KMS-11 (cell line): ENCODE measurements around the gene WFS1.

ENCODE experiments used
- H2AFZ ChIP-seq: fragments of 200-600 bp; sonication (generic); 2 replicates; pipeline ENCODE4 v1.6.1; 2016; ENCODE audit warnings: antibody characterized with exemption, mixed run types, low read depth
- H3K27ac ChIP-seq: fragments of 200-600 bp; sonication (generic); 2 replicates; pipeline ENCODE4 v1.6.1; 2016; ENCODE audit warnings: mild to moderate bottlenecking, mixed run types
- H3K27me3 ChIP-seq: fragments of 200-600 bp; sonication (generic); 2 replicates; pipeline ENCODE4 v1.6.1; 2017; ENCODE audit warnings: mild to moderate bottlenecking, low read depth, mixed run types, moderate library complexity; ENCODE audit not compliant: insufficient read depth
- H3K36me3 ChIP-seq: fragments of 200-600 bp; sonication (generic); 2 replicates; pipeline ENCODE4 v1.6.1; 2017; ENCODE audit warnings: mild to moderate bottlenecking, mixed run types; ENCODE audit not compliant: insufficient read depth
- H3K4me1 ChIP-seq: fragments of 200-600 bp; sonication (generic); 2 replicates; pipeline ENCODE4 v1.6.1; 2016; ENCODE audit warnings: mild to moderate bottlenecking, low read depth, mixed run types; ENCODE audit not compliant: poor library complexity, severe bottlenecking
- H3K4me2 ChIP-seq: fragments of 200-600 bp; sonication (generic); 2 replicates; pipeline ENCODE4 v1.7.0; 2016; ENCODE audit warnings: mild to moderate bottlenecking, mixed run types
- H3K4me3 ChIP-seq: fragments of 200-600 bp; sonication (generic); IDR thresholded peaks from 2 replicates; pipeline ENCODE4 v1.6.1; 2017; ENCODE audit warnings: low read depth, low read length, mixed read lengths; ENCODE audit not compliant: insufficient read depth
- H3K79me2 ChIP-seq: fragments of 200-600 bp; sonication (generic); 2 replicates; pipeline ENCODE4 v1.6.1; 2016; ENCODE audit warnings: low read depth, mixed run types; ENCODE audit not compliant: insufficient read depth
- H3K9ac ChIP-seq: fragments of 200-600 bp; sonication (generic); 2 replicates; pipeline ENCODE4 v1.6.1; 2016; ENCODE audit warnings: mild to moderate bottlenecking, mixed run types
- H4K20me1 ChIP-seq: fragments of 200-600 bp; sonication (generic); 2 replicates; pipeline ENCODE4 v1.6.1; 2016; ENCODE audit warnings: mild to moderate bottlenecking, mixed run types; ENCODE audit not compliant: insufficient read depth
- TF ChIP-seq, protein P1 (sequence below): fragments of 200-600 bp; sonication (generic); conservative IDR thresholded peaks from 2 replicates; pipeline ENCODE4 v1.6.1; 2017; ENCODE audit warnings: low read depth, mild to moderate bottlenecking, antibody characterized with exemption, low read length, moderate library complexity, mixed read lengths

WFS1 gene

DNA sequence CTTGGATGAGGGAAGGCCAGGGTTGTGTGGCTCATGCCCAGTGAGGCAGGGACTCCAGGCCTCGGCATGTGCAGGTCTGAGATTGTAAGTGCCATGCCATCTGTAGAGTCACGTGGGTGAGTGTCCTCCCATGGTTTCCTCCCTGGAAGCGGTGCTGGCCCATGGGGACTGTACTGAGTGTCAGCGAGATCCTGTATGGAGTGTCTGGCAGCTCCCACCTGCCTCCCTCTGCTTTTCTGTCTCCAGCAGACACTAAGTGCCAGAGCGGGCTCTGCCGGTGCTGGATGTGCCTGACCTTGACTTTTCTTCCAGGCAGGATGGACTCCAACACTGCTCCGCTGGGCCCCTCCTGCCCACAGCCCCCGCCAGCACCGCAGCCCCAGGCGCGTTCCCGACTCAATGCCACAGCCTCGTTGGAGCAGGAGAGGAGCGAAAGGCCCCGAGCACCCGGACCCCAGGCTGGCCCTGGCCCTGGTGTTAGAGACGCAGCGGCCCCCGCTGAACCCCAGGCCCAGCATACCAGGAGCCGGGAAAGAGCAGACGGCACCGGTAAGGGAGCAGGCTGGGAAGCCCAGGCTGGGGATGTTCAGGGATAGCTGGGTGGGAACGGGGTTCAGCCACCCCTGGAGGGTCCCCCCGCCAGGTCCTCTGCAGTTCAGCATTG is 7.6 kb downstream of the WFS1 start:
- Histone ChIP-seq H3K79me2 (no peaks in the 10 kb centered on the region), H3K36me3 (no peaks in the 10 kb centered on the region), H3K9ac (no peak overlapping the region), H3K27ac (no peak overlapping the region), H3K4me1 (peaks cover 27% of the 10 kb centered on the region), H2AFZ (no peak overlapping the region), H4K20me1 (no peaks in the 10 kb centered on the region), H3K4me2 (no peak overlapping the region), H3K4me3 (no peak overlapping the region), H3K27me3 (no peaks in the 10 kb centered on the region)
- TF ChIP-seq, protein P1, sequence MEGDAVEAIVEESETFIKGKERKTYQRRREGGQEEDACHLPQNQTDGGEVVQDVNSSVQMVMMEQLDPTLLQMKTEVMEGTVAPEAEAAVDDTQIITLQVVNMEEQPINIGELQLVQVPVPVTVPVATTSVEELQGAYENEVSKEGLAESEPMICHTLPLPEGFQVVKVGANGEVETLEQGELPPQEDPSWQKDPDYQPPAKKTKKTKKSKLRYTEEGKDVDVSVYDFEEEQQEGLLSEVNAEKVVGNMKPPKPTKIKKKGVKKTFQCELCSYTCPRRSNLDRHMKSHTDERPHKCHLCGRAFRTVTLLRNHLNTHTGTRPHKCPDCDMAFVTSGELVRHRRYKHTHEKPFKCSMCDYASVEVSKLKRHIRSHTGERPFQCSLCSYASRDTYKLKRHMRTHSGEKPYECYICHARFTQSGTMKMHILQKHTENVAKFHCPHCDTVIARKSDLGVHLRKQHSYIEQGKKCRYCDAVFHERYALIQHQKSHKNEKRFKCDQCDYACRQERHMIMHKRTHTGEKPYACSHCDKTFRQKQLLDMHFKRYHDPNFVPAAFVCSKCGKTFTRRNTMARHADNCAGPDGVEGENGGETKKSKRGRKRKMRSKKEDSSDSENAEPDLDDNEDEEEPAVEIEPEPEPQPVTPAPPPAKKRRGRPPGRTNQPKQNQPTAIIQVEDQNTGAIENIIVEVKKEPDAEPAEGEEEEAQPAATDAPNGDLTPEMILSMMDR: no peak

- Histone ChIP-seq H2AFZ (no peak overlapping the region), H3K4me2 (peak overlapping the region; percentile 71), H3K9ac (0 out of 2 replicates have a peak overlapping the region, but pooled peaks have one; percentile 18), H3K4me1 (peaks cover 27% of the 10 kb centered on the region), H3K36me3 (no peaks in the 10 kb centered on the region), H3K27ac (peak overlapping the region; percentile 61), H3K27me3 (no peaks in the 10 kb centered on the region), H4K20me1 (no peaks in the 10 kb centered on the region), H3K79me2 (no peaks in the 10 kb centered on the region), H3K4me3 (no peak overlapping the region)
- TF ChIP-seq, protein P1: no peak
Measured at GRCh38 chr4:6277935-6278800, 8.5 kb downstream of the WFS1 start.

GRCh38 chr4:6278801-6279197 is 9.1 kb downstream of the WFS1 start:
- H3K36me3 ChIP-seq: no peaks in the 10 kb centered on the region
- 0 out of 2 replicates have a peak overlapping the region, but pooled peaks have one; percentile 18 for H3K9ac ChIP-seq
- TF ChIP-seq, protein P1: no peak
- H3K27me3 ChIP-seq: no peaks in the 10 kb centered on the region
- peaks cover 27% of the 10 kb centered on the region for H3K4me1 ChIP-seq
- H4K20me1 ChIP-seq: no peaks in the 10 kb centered on the region
- peak overlapping the region; percentile 71 for H3K4me2 ChIP-seq
- H3K79me2 ChIP-seq: no peaks in the 10 kb centered on the region
- no peak overlapping the region for H2AFZ ChIP-seq
- H3K27ac ChIP-seq: peak overlapping the region; percentile 61
- no peak overlapping the region for H3K4me3 ChIP-seq

- Histone ChIP-seq H3K27ac (no peak overlapping the region), H3K36me3 (no peaks in the 10 kb centered on the region), H4K20me1 (no peaks in the 10 kb centered on the region), H3K4me3 (no peak overlapping the region), H3K27me3 (no peaks in the 10 kb centered on the region), H3K4me2 (no peak overlapping the region), H3K9ac (no peak overlapping the region), H3K4me1 (peaks cover 27% of the 10 kb centered on the region), H2AFZ (no peak overlapping the region), H3K79me2 (no peaks in the 10 kb centered on the region)
- TF ChIP-seq, protein P1: no peak
Measured at GRCh38 chr4:6279582-6280289, 10.1 kb downstream of the WFS1 start.
